Mesothelial cell of epicardium (in vitro differentiated cells): ENCODE measurements around the gene UBA52. TPM values are rescaled to one million over a fixed set of nuclear protein-coding genes. Genes with fewer than 3 reads are reported as not detected.

ENCODE experiments used
- DNase-seq, 2 experiments: peaks; one replicate each; pipeline ENCODE4 v3.0.0; 2021; ENCODE audit warnings: low spot score in 2 of 2; ENCODE audit not compliant: unreplicated experiment in 2 of 2
- H3K27ac Mint-ChIP-seq: 2 replicates; pipeline ENCODE4 v1.8.0; 2021; ENCODE audit warnings: mixed read lengths
- H3K27me3 Mint-ChIP-seq: 2 replicates; pipeline ENCODE4 v1.8.0; 2021; ENCODE audit warnings: low read depth, mixed read lengths
- H3K36me3 Mint-ChIP-seq: 2 replicates; pipeline ENCODE4 v1.8.0; 2021; ENCODE audit warnings: mixed read lengths
- H3K4me1 Mint-ChIP-seq: 2 replicates; pipeline ENCODE4 v1.8.0; 2021; ENCODE audit warnings: mixed read lengths
- H3K4me3 Mint-ChIP-seq: 2 replicates; pipeline ENCODE4 v1.8.0; 2021; ENCODE audit warnings: mild to moderate bottlenecking, moderate library complexity, mixed read lengths
- H3K9me3 Mint-ChIP-seq: 2 replicates; pipeline ENCODE4 v1.8.0; 2021; ENCODE audit warnings: mixed read lengths
- total RNA-seq: library from RNA; stranded (reverse); gene quantifications from 3 replicates; pipeline ENCODE4 v1.2.1, GENCODE V29; 2021
- TF ChIP-seq, protein P1 (sequence below): fragments of 200-600 bp; sonication (generic); IDR thresholded peaks from one replicate; pipeline ENCODE4 v1.5.0; 2021; ENCODE audit warnings: antibody characterized with exemption; ENCODE audit not compliant: unreplicated experiment

UBA52 gene
- total RNA-seq, 1 donor from 2014 or later, result 846 TPM

DNA sequence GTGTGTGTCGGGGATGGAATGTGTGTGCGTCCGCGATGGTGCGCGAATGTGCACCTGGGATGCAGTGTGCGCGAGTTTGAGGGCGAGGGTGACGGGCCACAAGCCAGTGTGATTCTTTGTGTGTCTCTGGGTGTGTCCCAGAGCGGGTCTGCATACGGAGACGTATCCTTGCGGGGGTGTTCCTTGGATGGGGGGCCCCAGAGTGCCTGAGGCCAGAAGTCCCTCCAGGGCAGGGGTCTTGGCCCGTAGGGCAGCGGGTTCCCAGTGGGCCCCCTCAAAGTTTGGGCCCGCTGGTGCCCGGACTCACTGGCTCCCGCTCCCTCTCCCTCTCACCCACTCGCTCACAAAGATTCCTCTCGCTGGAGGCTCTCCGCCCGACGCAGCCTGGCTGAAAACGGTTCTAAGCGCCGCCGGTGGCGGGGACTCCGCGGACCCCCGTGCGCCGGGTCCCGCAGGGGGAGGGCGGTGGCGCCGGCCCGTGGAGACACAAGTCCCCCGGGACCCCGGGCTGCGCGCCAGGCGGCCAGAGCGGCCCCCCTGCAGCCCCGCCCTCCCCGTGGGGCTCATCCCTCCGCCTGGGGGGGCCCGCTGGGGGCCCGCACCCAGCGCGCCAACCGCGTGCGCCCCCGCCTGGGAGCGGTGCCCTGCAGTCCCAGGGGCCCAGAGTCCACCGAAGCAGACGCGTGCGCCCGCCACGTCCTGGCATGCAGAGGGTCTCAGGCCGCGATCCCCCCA is 34.1 kb downstream of the UBA52 start:
- no peaks in the 10 kb centered on the region for H3K36me3 Mint-ChIP-seq
- H3K27me3 Mint-ChIP-seq, result peaks cover 85% of the 10 kb centered on the region

DNA sequence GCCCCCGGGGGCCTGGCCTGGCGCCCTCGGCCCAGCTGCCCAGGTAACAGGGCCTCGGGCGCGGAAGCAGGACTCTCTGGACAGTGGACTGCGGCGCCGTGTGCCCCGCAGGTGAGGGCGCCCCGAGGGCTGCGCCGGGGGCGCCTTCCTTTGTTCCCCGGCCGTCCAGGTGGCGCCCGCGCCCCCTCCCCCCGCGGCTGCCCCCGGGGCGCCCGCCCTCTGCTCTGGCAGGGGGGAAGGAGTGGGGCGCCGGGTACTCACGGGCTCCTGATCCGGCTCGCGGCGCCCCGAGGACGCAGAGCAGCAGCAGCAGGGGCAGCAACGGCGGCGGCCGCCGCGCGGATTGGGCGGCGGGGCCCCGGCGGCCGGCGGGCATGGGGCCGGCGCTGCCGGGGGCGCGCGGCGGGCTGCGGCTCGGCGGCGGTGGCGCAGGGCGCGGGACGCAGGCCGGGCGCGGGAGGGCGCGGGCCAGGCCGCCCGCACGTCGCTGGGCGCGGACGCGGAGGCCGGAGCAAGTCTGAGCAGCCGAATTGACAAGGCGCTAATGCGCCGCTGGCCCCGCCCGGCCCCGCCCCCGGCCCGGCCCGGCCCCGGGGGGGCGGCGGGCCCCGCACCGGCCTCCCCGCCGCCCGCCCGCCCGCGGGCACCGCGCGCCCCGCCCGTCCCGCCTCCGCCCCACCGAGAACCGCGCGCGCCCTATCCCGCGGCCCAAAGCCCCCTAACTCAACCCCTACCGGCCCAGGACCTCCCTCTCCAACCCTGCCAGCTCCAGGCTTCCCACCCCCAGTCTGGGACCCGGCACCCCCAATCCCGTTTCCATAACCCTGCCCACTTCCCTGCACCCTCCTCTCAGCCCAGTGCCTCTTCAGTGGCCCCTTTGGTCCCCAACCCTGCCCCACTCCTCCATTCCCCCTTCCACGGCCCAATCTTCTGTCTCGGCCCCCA is 34.9 kb downstream of the UBA52 start, which contains the start of gene CRLF1:
CRLF1 (minus strand) TSS at position 519 of the 945 bp plus-strand sequence; CDS start at position 376, 143 bp downstream.
- no peak within 1 kb of the TSS for H3K27ac Mint-ChIP-seq
- H3K4me1 Mint-ChIP-seq, result peaks cover 22% of the 10 kb centered on the region
- peaks cover 84% of the 10 kb centered on the region for H3K27me3 Mint-ChIP-seq
- H3K9me3 Mint-ChIP-seq, result no peaks in the 10 kb centered on the region
- no peaks in the 10 kb centered on the region for H3K36me3 Mint-ChIP-seq
- TF ChIP-seq, protein P1, sequence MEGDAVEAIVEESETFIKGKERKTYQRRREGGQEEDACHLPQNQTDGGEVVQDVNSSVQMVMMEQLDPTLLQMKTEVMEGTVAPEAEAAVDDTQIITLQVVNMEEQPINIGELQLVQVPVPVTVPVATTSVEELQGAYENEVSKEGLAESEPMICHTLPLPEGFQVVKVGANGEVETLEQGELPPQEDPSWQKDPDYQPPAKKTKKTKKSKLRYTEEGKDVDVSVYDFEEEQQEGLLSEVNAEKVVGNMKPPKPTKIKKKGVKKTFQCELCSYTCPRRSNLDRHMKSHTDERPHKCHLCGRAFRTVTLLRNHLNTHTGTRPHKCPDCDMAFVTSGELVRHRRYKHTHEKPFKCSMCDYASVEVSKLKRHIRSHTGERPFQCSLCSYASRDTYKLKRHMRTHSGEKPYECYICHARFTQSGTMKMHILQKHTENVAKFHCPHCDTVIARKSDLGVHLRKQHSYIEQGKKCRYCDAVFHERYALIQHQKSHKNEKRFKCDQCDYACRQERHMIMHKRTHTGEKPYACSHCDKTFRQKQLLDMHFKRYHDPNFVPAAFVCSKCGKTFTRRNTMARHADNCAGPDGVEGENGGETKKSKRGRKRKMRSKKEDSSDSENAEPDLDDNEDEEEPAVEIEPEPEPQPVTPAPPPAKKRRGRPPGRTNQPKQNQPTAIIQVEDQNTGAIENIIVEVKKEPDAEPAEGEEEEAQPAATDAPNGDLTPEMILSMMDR, result no peak
- H3K4me3 Mint-ChIP-seq, result peak within 1 kb of the TSS; percentile 22
- DNase-seq, result no peak

More for the DNA sequence above, 34.1 kb downstream of the UBA52 start:
- no peaks in the 10 kb centered on the region for H3K9me3 Mint-ChIP-seq
- TF ChIP-seq, protein P1, result no peak
- no peak for DNase-seq
- H3K27ac Mint-ChIP-seq, result no peak overlapping the region
- peak overlapping the region; percentile 16 for H3K4me3 Mint-ChIP-seq
- peaks cover 17% of the 10 kb centered on the region for H3K4me1 Mint-ChIP-seq

DNA sequence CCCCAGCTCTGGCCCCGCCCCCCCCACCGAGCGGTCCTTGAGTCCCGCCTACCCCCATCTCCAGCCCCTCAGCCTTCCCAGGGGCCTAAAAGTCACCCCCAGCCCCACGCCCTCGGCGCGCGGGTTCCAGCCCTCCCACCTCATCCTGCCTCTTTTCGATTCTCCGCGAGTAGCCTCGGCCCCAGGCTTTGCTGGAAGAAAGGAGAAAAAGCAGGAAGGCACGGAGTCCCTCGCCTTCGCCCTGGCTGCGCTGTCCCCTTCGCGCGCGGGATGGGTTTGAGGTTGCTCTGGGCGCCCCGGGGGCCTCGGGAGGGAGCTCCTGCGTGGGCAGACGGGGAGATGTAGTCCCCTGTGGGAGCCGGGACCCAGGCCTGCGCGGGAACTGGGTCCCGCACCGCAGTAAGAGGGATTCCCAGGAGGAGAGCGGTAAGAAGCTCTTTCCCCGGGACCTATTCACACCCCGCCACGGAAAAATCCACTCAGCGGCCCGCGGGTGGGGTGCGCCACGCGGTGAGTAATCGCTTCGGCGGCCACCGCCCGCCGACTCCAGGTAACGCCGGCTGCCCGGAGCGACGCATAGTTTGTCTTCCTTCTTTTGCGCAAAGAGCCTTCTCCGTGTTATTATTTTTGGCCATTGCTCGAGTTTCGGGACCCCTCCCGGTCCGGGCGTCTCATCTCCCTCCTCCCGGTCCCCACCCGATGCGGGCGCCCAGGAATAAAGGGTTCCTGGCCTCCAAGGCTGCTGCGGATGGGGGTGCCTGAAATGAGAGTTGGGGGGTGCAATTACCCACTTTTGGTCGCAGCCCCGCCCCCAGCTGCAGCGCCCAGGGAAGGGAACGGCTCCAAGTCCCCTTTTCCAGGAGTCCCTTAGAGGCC is 35.8 kb downstream of the UBA52 start:
- no peak overlapping the region for H3K27ac Mint-ChIP-seq
- H3K9me3 Mint-ChIP-seq, result no peaks in the 10 kb centered on the region
- H3K4me1 Mint-ChIP-seq, result peaks cover 28% of the 10 kb centered on the region
- H3K27me3 Mint-ChIP-seq, result peaks cover 82% of the 10 kb centered on the region
- no peaks in the 10 kb centered on the region for H3K36me3 Mint-ChIP-seq
- no peak for DNase-seq
- H3K4me3 Mint-ChIP-seq, result peak overlapping the region; percentile 22
- TF ChIP-seq, protein P1, result no peak

DNA sequence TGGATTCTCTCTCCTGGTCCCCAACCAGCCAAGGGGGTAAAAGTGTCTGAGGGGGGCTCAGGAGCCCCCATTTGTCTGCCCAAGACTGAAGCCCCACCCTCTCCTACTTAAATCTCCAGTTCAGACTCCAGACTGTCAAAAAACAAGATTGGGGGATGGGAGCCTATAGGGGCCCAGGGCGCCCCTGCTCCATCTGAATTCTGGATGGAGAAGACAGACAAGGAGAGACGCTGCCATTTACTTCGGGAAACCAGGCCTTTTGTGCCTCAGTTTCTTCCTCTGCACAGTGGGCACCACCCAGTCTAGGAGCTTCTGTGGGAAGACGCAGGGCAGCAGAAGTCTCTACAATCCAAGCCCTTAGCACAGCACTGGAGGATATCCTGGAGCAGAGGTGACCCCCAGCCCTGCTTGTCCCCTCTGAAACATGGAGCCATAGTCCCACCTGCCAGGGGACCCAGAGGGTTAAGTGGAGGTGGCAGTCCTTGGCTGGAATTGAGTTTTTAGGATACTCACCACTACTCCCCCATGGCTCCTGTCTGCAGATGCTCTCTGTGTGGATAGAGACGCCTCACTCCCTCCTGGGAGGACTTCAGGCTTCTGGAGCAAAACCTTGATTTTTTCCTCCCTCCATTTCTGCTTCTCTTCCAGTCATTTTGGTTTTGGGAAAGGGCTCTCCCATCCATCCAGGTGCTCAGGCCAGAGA is 36.6 kb downstream of the UBA52 start:
- DNase-seq, result no peak
- H3K4me3 Mint-ChIP-seq, result no peak overlapping the region
- no peak overlapping the region for H3K27ac Mint-ChIP-seq
- TF ChIP-seq, protein P1, result no peak
- H3K9me3 Mint-ChIP-seq, result no peaks in the 10 kb centered on the region
- H3K27me3 Mint-ChIP-seq, result peaks cover 81% of the 10 kb centered on the region
- peaks cover 27% of the 10 kb centered on the region for H3K4me1 Mint-ChIP-seq
- no peaks in the 10 kb centered on the region for H3K36me3 Mint-ChIP-seq
